ENCODE data around the gene LGALS3. TPM values are rescaled to one million over a fixed set of nuclear protein-coding genes. Genes with fewer than 3 reads are reported as not detected.

Gene LGALS3
- polyA plus RNA-seq, 1 donor (not counting 4 experiments of a cell fraction or from before 2014, with no cell fraction given) = 193 TPM

GRCh38 chr14:55118761-55119160 lies 10.3 kb upstream of the LGALS3 start:
- H2AFZ ChIP-seq (ENCODE audit: control insufficient read depth, low read length) = no peak overlapping the region
- dilution Hi-C loops (cut with MboI; ENCODE audit: extremely low pct_ligation_motif_present, low sequenced_read_pairs) = no loop called here
- H3K79me2 ChIP-seq (ENCODE audit: control insufficient read depth, insufficient read depth, low read length) = no peaks in the 10 kb centered on the region
- H4K20me1 ChIP-seq (ENCODE audit: control insufficient read depth, extremely low read depth, insufficient read depth, low read length) = no peaks in the 10 kb centered on the region
- H3K4me2 ChIP-seq (ENCODE audit: control insufficient read depth, extremely low read depth, insufficient read depth, low read depth, low read length) = no peak overlapping the region
- H3K27me3 ChIP-seq (ENCODE audit: control insufficient read depth, extremely low read depth, insufficient read depth, low read length) = no peaks in the 10 kb centered on the region
- FAIRE-seq = no peak
- H3K9me3 ChIP-seq (ENCODE audit: control insufficient read depth, low read depth, low read length) = no peaks in the 10 kb centered on the region
- peaks cover 33% of the 10 kb centered on the region for H3K4me1 ChIP-seq (ENCODE audit: control insufficient read depth, extremely low read depth, insufficient read depth, low read length)
- H3K36me3 ChIP-seq (ENCODE audit: control insufficient read depth in 2 of 2, extremely low read depth in 1 of 2, insufficient read depth in 2 of 2, low read length in 2 of 2) = no peaks in the 10 kb centered on the region
- H3K9me1 ChIP-seq (ENCODE audit: control insufficient read depth, extremely low read depth, insufficient read depth, low read length) = no peaks in the 10 kb centered on the region
- H3K4me3 ChIP-seq (ENCODE audit: control insufficient read depth in 2 of 3, extremely low read depth in 1 of 3, insufficient read depth in 2 of 3, low read depth in 1 of 3, low read length in 3 of 3) = no peak overlapping the region
- TF ChIP-seq EZH2 (IDR thresholded peaks at IDR 0.05; ENCODE audit: low read length) = no peak
- TF ChIP-seq CTCF (optimal IDR thresholded peaks at IDR 0.05 in 1 of 3, IDR thresholded peaks at IDR 0.05 in 1 of 3, conservative IDR thresholded peaks at IDR 0.05 in 1 of 3; ENCODE audit: extremely low read depth in 1 of 3, insufficient read depth in 2 of 3, low read length in 3 of 3) = no peak
- no peak overlapping the region for H3K9ac ChIP-seq (ENCODE audit: control insufficient read depth, extremely low read depth, insufficient read depth, low read length)
- DNase-seq (ENCODE audit: low read depth, low spot score) = no peak
- no peak overlapping the region for H3K27ac ChIP-seq (ENCODE audit: control insufficient read depth, insufficient read depth, low read length)

GRCh38 chr14:55120571-55121495 lies 8.2 kb upstream of the LGALS3 start:
- no peak overlapping the region for H3K4me2 ChIP-seq (ENCODE audit: control insufficient read depth, extremely low read depth, insufficient read depth, low read depth, low read length)
- no peak overlapping the region for H3K4me3 ChIP-seq (ENCODE audit: control insufficient read depth in 2 of 3, extremely low read depth in 1 of 3, insufficient read depth in 2 of 3, low read depth in 1 of 3, low read length in 3 of 3)
- no peak for DNase-seq (ENCODE audit: low read depth, low spot score)
- H3K79me2 ChIP-seq (ENCODE audit: control insufficient read depth, insufficient read depth, low read length) = no peaks in the 10 kb centered on the region
- no peak overlapping the region for H3K9ac ChIP-seq (ENCODE audit: control insufficient read depth, extremely low read depth, insufficient read depth, low read length)
- no peak for TF ChIP-seq CTCF (optimal IDR thresholded peaks at IDR 0.05 in 1 of 3, IDR thresholded peaks at IDR 0.05 in 1 of 3, conservative IDR thresholded peaks at IDR 0.05 in 1 of 3; ENCODE audit: extremely low read depth in 1 of 3, insufficient read depth in 2 of 3, low read length in 3 of 3)
- TF ChIP-seq EZH2 (IDR thresholded peaks at IDR 0.05; ENCODE audit: low read length) = no peak
- H3K27me3 ChIP-seq (ENCODE audit: control insufficient read depth, extremely low read depth, insufficient read depth, low read length) = no peaks in the 10 kb centered on the region
- H2AFZ ChIP-seq (ENCODE audit: control insufficient read depth, low read length) = peak overlapping the region; percentile 50
- FAIRE-seq = peak; percentile 34
- H3K27ac ChIP-seq (ENCODE audit: control insufficient read depth, insufficient read depth, low read length) = no peak overlapping the region
- peaks cover 33% of the 10 kb centered on the region for H3K4me1 ChIP-seq (ENCODE audit: control insufficient read depth, extremely low read depth, insufficient read depth, low read length)
- H3K9me3 ChIP-seq (ENCODE audit: control insufficient read depth, low read depth, low read length) = no peaks in the 10 kb centered on the region
- H4K20me1 ChIP-seq (ENCODE audit: control insufficient read depth, extremely low read depth, insufficient read depth, low read length) = no peaks in the 10 kb centered on the region
- H3K36me3 ChIP-seq (ENCODE audit: control insufficient read depth in 2 of 2, extremely low read depth in 1 of 2, insufficient read depth in 2 of 2, low read length in 2 of 2) = no peaks in the 10 kb centered on the region
- H3K9me1 ChIP-seq (ENCODE audit: control insufficient read depth, extremely low read depth, insufficient read depth, low read length) = no peaks in the 10 kb centered on the region
- dilution Hi-C loops (cut with MboI; ENCODE audit: extremely low pct_ligation_motif_present, low sequenced_read_pairs) = no loop called here

All from keratinocyte (primary cell).